ENCODE measurements around the gene PLPP3.

PLPP3 gene

GRCh38 chr1:56550138-56550858, 29.1 kb downstream of the PLPP3 start:
- no peak overlapping the region for H3K4me3 ChIP-seq (ENCODE audit: low read length)
- H3K4me2 ChIP-seq (ENCODE audit: low read length): no peak overlapping the region
- peak overlapping the region; percentile 50 for H2BK120ac ChIP-seq (ENCODE audit: low read depth, low read length)
- no peak overlapping the region for H3K23ac ChIP-seq (ENCODE audit: low read length)
- peak overlapping the region; percentile 73 for H3K4ac ChIP-seq (ENCODE audit: low read depth, low read length)
- H3K79me2 ChIP-seq (ENCODE audit: control insufficient read depth, insufficient read depth, low read length): peaks cover 21% of the 10 kb centered on the region
- DNase-seq: peak; percentile 73
- no CpG with 5 or more reads among the region's 5 CpGs for WGBS (ENCODE audit: extremely low coverage, insufficient coverage, low lambda C conversion rate)
- no peaks in the 10 kb centered on the region for H3K27me3 ChIP-seq (ENCODE audit: insufficient read depth, low read length, poor library complexity)
- peaks cover 11% of the 10 kb centered on the region for H3K4me1 ChIP-seq (ENCODE audit: control insufficient read depth, low read depth, low read length)
- H3K36me3 ChIP-seq (ENCODE audit: control insufficient read depth, insufficient read depth, low read length): no peaks in the 10 kb centered on the region
- H3K27ac ChIP-seq (ENCODE audit: low read depth, low read length): peak overlapping the region; percentile 82
- peak overlapping the region; percentile 95 for H3K18ac ChIP-seq (ENCODE audit: low read length)
- H3K9ac ChIP-seq (ENCODE audit: low read length): no peak overlapping the region
- H2BK5ac ChIP-seq (ENCODE audit: low read length): no peak overlapping the region
- H2BK15ac ChIP-seq (replicated peaks; ENCODE audit: low read depth): peak overlapping the region; percentile 27
- H4K5ac ChIP-seq (ENCODE audit: low read length): no peak overlapping the region
- no peak overlapping the region for H4K8ac ChIP-seq (ENCODE audit: low read depth, low read length)
- H3K56ac ChIP-seq (ENCODE audit: low read length): peak overlapping the region; percentile 6
- H3K79me1 ChIP-seq (ENCODE audit: low read length): peaks cover 10% of the 10 kb centered on the region
- no peak overlapping the region for H2AK5ac ChIP-seq (ENCODE audit: low read length)

- peaks cover 12% of the 10 kb centered on the region for H3K79me1 ChIP-seq (ENCODE audit: low read length)
- no peak overlapping the region for H3K9ac ChIP-seq (ENCODE audit: low read length)
- H3K4ac ChIP-seq (ENCODE audit: low read depth, low read length): no peak overlapping the region
- H3K36me3 ChIP-seq (ENCODE audit: control insufficient read depth, insufficient read depth, low read length): no peaks in the 10 kb centered on the region
- H4K8ac ChIP-seq (ENCODE audit: low read depth, low read length): no peak overlapping the region
- no peak overlapping the region for H3K56ac ChIP-seq (ENCODE audit: low read length)
- H2AK5ac ChIP-seq (ENCODE audit: low read length): no peak overlapping the region
- no peak overlapping the region for H3K4me3 ChIP-seq (ENCODE audit: low read length)
- H3K18ac ChIP-seq (ENCODE audit: low read length): no peak overlapping the region
- no peak overlapping the region for H2BK120ac ChIP-seq (ENCODE audit: low read depth, low read length)
- peaks cover 11% of the 10 kb centered on the region for H3K4me1 ChIP-seq (ENCODE audit: control insufficient read depth, low read depth, low read length)
- H3K79me2 ChIP-seq (ENCODE audit: control insufficient read depth, insufficient read depth, low read length): peaks cover 18% of the 10 kb centered on the region
- H3K27me3 ChIP-seq (ENCODE audit: insufficient read depth, low read length, poor library complexity): no peaks in the 10 kb centered on the region
- H3K27ac ChIP-seq (ENCODE audit: low read depth, low read length): no peak overlapping the region
- no peak overlapping the region for H3K23ac ChIP-seq (ENCODE audit: low read length)
- no peak overlapping the region for H3K4me2 ChIP-seq (ENCODE audit: low read length)
- no peak for DNase-seq
- no peak overlapping the region for H2BK5ac ChIP-seq (ENCODE audit: low read length)
- H2BK15ac ChIP-seq (replicated peaks; ENCODE audit: low read depth): no peak overlapping the region
- H4K5ac ChIP-seq (ENCODE audit: low read length): no peak overlapping the region
Measured at GRCh38 chr1:56548571-56548970, 30.8 kb downstream of the PLPP3 start.

- no CpG with 5 or more reads among the region's 2 CpGs for WGBS (ENCODE audit: extremely low coverage, insufficient coverage, low lambda C conversion rate)
- no peak overlapping the region for H2BK15ac ChIP-seq (replicated peaks; ENCODE audit: low read depth)
- no peak for DNase-seq
Measured at GRCh38 chr1:56547977-56548376, 31.4 kb downstream of the PLPP3 start.

GRCh38 chr1:56547473-56547872, 31.9 kb downstream of the PLPP3 start:
- no peak overlapping the region for H3K27ac ChIP-seq (ENCODE audit: low read depth, low read length)
- WGBS (ENCODE audit: extremely low coverage, insufficient coverage, low lambda C conversion rate): no CpG with 5 or more reads among the region's 1 CpG
- no peak overlapping the region for H2AK5ac ChIP-seq (ENCODE audit: low read length)
- no peaks in the 10 kb centered on the region for H3K27me3 ChIP-seq (ENCODE audit: insufficient read depth, low read length, poor library complexity)
- H3K56ac ChIP-seq (ENCODE audit: low read length): no peak overlapping the region
- H3K36me3 ChIP-seq (ENCODE audit: control insufficient read depth, insufficient read depth, low read length): no peaks in the 10 kb centered on the region
- no peak overlapping the region for H3K4me2 ChIP-seq (ENCODE audit: low read length)
- H3K79me1 ChIP-seq (ENCODE audit: low read length): peaks cover 9% of the 10 kb centered on the region
- no peak for DNase-seq
- H4K8ac ChIP-seq (ENCODE audit: low read depth, low read length): no peak overlapping the region
- no peak overlapping the region for H2BK5ac ChIP-seq (ENCODE audit: low read length)
- H3K9ac ChIP-seq (ENCODE audit: low read length): no peak overlapping the region
- H3K4me3 ChIP-seq (ENCODE audit: low read length): no peak overlapping the region
- H4K5ac ChIP-seq (ENCODE audit: low read length): no peak overlapping the region
- no peak overlapping the region for H2BK15ac ChIP-seq (replicated peaks; ENCODE audit: low read depth)
- no peak overlapping the region for H2BK120ac ChIP-seq (ENCODE audit: low read depth, low read length)
- H3K23ac ChIP-seq (ENCODE audit: low read length): no peak overlapping the region
- no peak overlapping the region for H3K18ac ChIP-seq (ENCODE audit: low read length)
- H3K4me1 ChIP-seq (ENCODE audit: control insufficient read depth, low read depth, low read length): peaks cover 11% of the 10 kb centered on the region
- H3K79me2 ChIP-seq (ENCODE audit: control insufficient read depth, insufficient read depth, low read length): peaks cover 16% of the 10 kb centered on the region
- H3K4ac ChIP-seq (ENCODE audit: low read depth, low read length): no peak overlapping the region

More at GRCh38 chr1:56547977-56548376, 31.4 kb downstream of the PLPP3 start:
- H3K27me3 ChIP-seq (ENCODE audit: insufficient read depth, low read length, poor library complexity): no peaks in the 10 kb centered on the region
- H4K8ac ChIP-seq (ENCODE audit: low read depth, low read length): no peak overlapping the region
- no peak overlapping the region for H3K27ac ChIP-seq (ENCODE audit: low read depth, low read length)
- no peak overlapping the region for H2AK5ac ChIP-seq (ENCODE audit: low read length)
- no peak overlapping the region for H3K9ac ChIP-seq (ENCODE audit: low read length)
- H3K4me1 ChIP-seq (ENCODE audit: control insufficient read depth, low read depth, low read length): peaks cover 11% of the 10 kb centered on the region
- no peak overlapping the region for H3K56ac ChIP-seq (ENCODE audit: low read length)
- no peak overlapping the region for H3K4ac ChIP-seq (ENCODE audit: low read depth, low read length)
- H3K79me2 ChIP-seq (ENCODE audit: control insufficient read depth, insufficient read depth, low read length): peaks cover 16% of the 10 kb centered on the region
- H3K36me3 ChIP-seq (ENCODE audit: control insufficient read depth, insufficient read depth, low read length): no peaks in the 10 kb centered on the region
- no peak overlapping the region for H3K4me3 ChIP-seq (ENCODE audit: low read length)
- H3K4me2 ChIP-seq (ENCODE audit: low read length): no peak overlapping the region
- peaks cover 10% of the 10 kb centered on the region for H3K79me1 ChIP-seq (ENCODE audit: low read length)
- H3K23ac ChIP-seq (ENCODE audit: low read length): no peak overlapping the region
- H3K18ac ChIP-seq (ENCODE audit: low read length): no peak overlapping the region
- no peak overlapping the region for H2BK120ac ChIP-seq (ENCODE audit: low read depth, low read length)
- H2BK5ac ChIP-seq (ENCODE audit: low read length): no peak overlapping the region
- no peak overlapping the region for H4K5ac ChIP-seq (ENCODE audit: low read length)

- H3K27ac ChIP-seq (ENCODE audit: low read depth, low read length): no peak overlapping the region
- no peaks in the 10 kb centered on the region for H3K36me3 ChIP-seq (ENCODE audit: control insufficient read depth, insufficient read depth, low read length)
- H2BK15ac ChIP-seq (replicated peaks; ENCODE audit: low read depth): no peak overlapping the region
- no peak overlapping the region for H3K4ac ChIP-seq (ENCODE audit: low read depth, low read length)
- H3K79me1 ChIP-seq (ENCODE audit: low read length): peaks cover 7% of the 10 kb centered on the region
- no peak overlapping the region for H2AK5ac ChIP-seq (ENCODE audit: low read length)
- no peak overlapping the region for H3K9ac ChIP-seq (ENCODE audit: low read length)
- H3K4me2 ChIP-seq (ENCODE audit: low read length): no peak overlapping the region
- WGBS (ENCODE audit: extremely low coverage, insufficient coverage, low lambda C conversion rate): no CpG with 5 or more reads among the region's 8 CpGs
- H4K5ac ChIP-seq (ENCODE audit: low read length): no peak overlapping the region
- no peak overlapping the region for H3K23ac ChIP-seq (ENCODE audit: low read length)
- no peaks in the 10 kb centered on the region for H3K27me3 ChIP-seq (ENCODE audit: insufficient read depth, low read length, poor library complexity)
- no peak overlapping the region for H2BK5ac ChIP-seq (ENCODE audit: low read length)
- no peak overlapping the region for H3K4me3 ChIP-seq (ENCODE audit: low read length)
- no peak overlapping the region for H2BK120ac ChIP-seq (ENCODE audit: low read depth, low read length)
- no peak overlapping the region for H3K56ac ChIP-seq (ENCODE audit: low read length)
- H3K18ac ChIP-seq (ENCODE audit: low read length): no peak overlapping the region
- no peak for DNase-seq
- H4K8ac ChIP-seq (ENCODE audit: low read depth, low read length): no peak overlapping the region
- peaks cover 9% of the 10 kb centered on the region for H3K4me1 ChIP-seq (ENCODE audit: control insufficient read depth, low read depth, low read length)
- peaks cover 18% of the 10 kb centered on the region for H3K79me2 ChIP-seq (ENCODE audit: control insufficient read depth, insufficient read depth, low read length)
Measured at GRCh38 chr1:56545711-56546110, 33.7 kb downstream of the PLPP3 start.

Measured in mesendoderm (in vitro differentiated cells).